Neural crest cell (in vitro differentiated cells): ENCODE data around the gene APCDD1L. TPM values are rescaled to one million over a fixed set of nuclear protein-coding genes. Genes with fewer than 3 reads are reported as not detected.

Experiments
- DNase-seq: peaks from one replicate; pipeline ENCODE4 v3.0.0; 2021; ENCODE audit warnings: low read depth, mixed read lengths, low spot score
- H3K27ac Mint-ChIP-seq: one replicate; pipeline ENCODE4 v1.8.0; 2021; ENCODE audit warnings: mild to moderate bottlenecking, mixed read lengths; ENCODE audit not compliant: unreplicated experiment
- H3K27me3 Mint-ChIP-seq: 2 replicates; pipeline ENCODE4 v1.8.0; 2021; ENCODE audit warnings: low read depth, mild to moderate bottlenecking, mixed read lengths
- H3K36me3 Mint-ChIP-seq: 2 replicates; pipeline ENCODE4 v1.8.0; 2021; ENCODE audit warnings: low read depth, mild to moderate bottlenecking, mixed read lengths
- H3K4me1 Mint-ChIP-seq: 2 replicates; pipeline ENCODE4 v1.8.0; 2021; ENCODE audit warnings: mixed read lengths
- H3K4me3 Mint-ChIP-seq: one replicate; pipeline ENCODE4 v1.8.0; 2021; ENCODE audit warnings: mild to moderate bottlenecking, mixed read lengths
- H3K9me3 Mint-ChIP-seq: 2 replicates; pipeline ENCODE4 v1.8.0; 2021; ENCODE audit warnings: mixed read lengths
- CTCF ChIP-seq: fragments of 200-600 bp; sonication (generic); conservative IDR thresholded peaks from 2 replicates; pipeline ENCODE4 v1.5.0; 2021; ENCODE audit warnings: antibody characterized with exemption, mild to moderate bottlenecking
- total RNA-seq: library from RNA; stranded (reverse); gene quantifications from 2 replicates; pipeline ENCODE4 v1.2.1, GENCODE V29; 2021

Gene APCDD1L
- total RNA-seq, 1 donor from 2014 or later = not detected

GRCh38 chr20:58546756-58547622 is 31.8 kb upstream of the APCDD1L start:
- peak overlapping the region; percentile 86 for H3K27ac Mint-ChIP-seq
- TF ChIP-seq CTCF = no peak
- no peaks in the 10 kb centered on the region for H3K36me3 Mint-ChIP-seq
- DNase-seq = no peak
- no peaks in the 10 kb centered on the region for H3K9me3 Mint-ChIP-seq
- peaks cover 2% of the 10 kb centered on the region for H3K27me3 Mint-ChIP-seq
- H3K4me3 Mint-ChIP-seq = no peak overlapping the region
- H3K4me1 Mint-ChIP-seq = peaks cover 14% of the 10 kb centered on the region

GRCh38 chr20:58546416-58546711 is 31.2 kb upstream of the APCDD1L start:
- Mint-ChIP-seq H3K4me3 (no peak overlapping the region), H3K27ac (peak overlapping the region; percentile 86), H3K36me3 (no peaks in the 10 kb centered on the region), H3K27me3 (peaks cover 2% of the 10 kb centered on the region), H3K4me1 (peaks cover 14% of the 10 kb centered on the region), H3K9me3 (no peaks in the 10 kb centered on the region)
- DNase-seq = no peak
- no peak for TF ChIP-seq CTCF

- H3K4me3 Mint-ChIP-seq = no peak overlapping the region
- H3K27me3 Mint-ChIP-seq = peaks cover 2% of the 10 kb centered on the region
- H3K36me3 Mint-ChIP-seq = no peaks in the 10 kb centered on the region
- no peaks in the 10 kb centered on the region for H3K9me3 Mint-ChIP-seq
- peaks cover 14% of the 10 kb centered on the region for H3K4me1 Mint-ChIP-seq
- no peak overlapping the region for H3K27ac Mint-ChIP-seq
- DNase-seq = no peak
- TF ChIP-seq CTCF = no peak
Observed at GRCh38 chr20:58545565-58546415, 30.6 kb upstream of the APCDD1L start.

GRCh38 chr20:58544891-58545290 is 29.7 kb upstream of the APCDD1L start:
- H3K4me1 Mint-ChIP-seq = peaks cover 7% of the 10 kb centered on the region
- H3K27me3 Mint-ChIP-seq = peaks cover 2% of the 10 kb centered on the region
- no peak overlapping the region for H3K4me3 Mint-ChIP-seq
- H3K36me3 Mint-ChIP-seq = no peaks in the 10 kb centered on the region
- H3K27ac Mint-ChIP-seq = no peak overlapping the region
- no peaks in the 10 kb centered on the region for H3K9me3 Mint-ChIP-seq
- TF ChIP-seq CTCF = no peak
- no peak for DNase-seq

- peak overlapping the region; percentile 37 for H3K27ac Mint-ChIP-seq
- peaks cover 5% of the 10 kb centered on the region for H3K4me1 Mint-ChIP-seq
- H3K27me3 Mint-ChIP-seq = peaks cover 2% of the 10 kb centered on the region
- H3K9me3 Mint-ChIP-seq = peaks cover 2% of the 10 kb centered on the region
- H3K4me3 Mint-ChIP-seq = no peak overlapping the region
- peaks cover 2% of the 10 kb centered on the region for H3K36me3 Mint-ChIP-seq
- TF ChIP-seq CTCF = no peak
- DNase-seq = no peak
Observed at GRCh38 chr20:58544286-58544685, 29.1 kb upstream of the APCDD1L start.
